PFSK-1 (cell line): Measurements from ENCODE around the gene ST8SIA6.

Experiments used
- FOXP2 ChIP-seq: optimal IDR thresholded peaks from 2 replicates; pipeline ENCODE3; 2011; ENCODE audit warnings: borderline replicate concordance, control low read depth, inconsistent platforms; ENCODE audit not compliant: insufficient read depth; ENCODE audit errors: extremely low read length, extremely low read depth
- POLR2AphosphoS5 ChIP-seq: IDR thresholded peaks from 2 replicates; pipeline ENCODE4 v1.6.1; 2012; ENCODE audit warnings: low read depth, mild to moderate bottlenecking, control low read depth, low read length, moderate library complexity
- TAF1 ChIP-seq: IDR thresholded peaks from 2 replicates; pipeline ENCODE4 v1.6.1; 2012; ENCODE audit warnings: low read length, control low read depth, borderline replicate concordance; ENCODE audit not compliant: insufficient read depth
- TF ChIP-seq, protein P1 (sequence below), 2 experiments: IDR thresholded peaks; 2 replicates each; pipeline versions ENCODE4 v1.6.1 to v1.8.0; 2011 to 2012; ENCODE audit warnings: low read depth in 2 of 2, low read length in 2 of 2, control low read depth in 1 of 2, inconsistent platforms in 1 of 2, mild to moderate bottlenecking in 1 of 2, moderate library complexity in 1 of 2; ENCODE audit not compliant: insufficient read depth in 1 of 2

DNA sequence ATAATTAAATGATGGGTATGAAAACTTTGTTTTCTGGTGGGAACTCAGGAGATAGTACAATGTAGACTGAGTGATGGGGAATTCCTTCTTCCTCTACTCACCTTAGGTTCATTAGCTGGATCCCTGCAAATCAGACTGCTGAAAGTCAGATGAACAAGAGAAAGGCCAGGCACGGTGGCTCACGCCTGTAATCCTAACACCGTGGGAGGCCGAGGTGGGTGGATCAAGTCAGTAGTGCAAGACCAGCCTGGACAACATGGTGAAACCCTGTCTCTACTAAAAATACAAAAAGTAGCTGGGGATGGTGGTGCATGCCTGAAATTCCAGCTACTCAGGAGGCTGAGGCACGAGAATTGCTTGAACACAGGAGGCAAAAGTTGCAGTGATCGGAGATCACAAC is 28.7 kb upstream of the ST8SIA6 start:
- TF ChIP-seq TAF1: no peak
- TF ChIP-seq FOXP2: no peak
- TF ChIP-seq POLR2AphosphoS5: no peak
- TF ChIP-seq, protein P1, sequence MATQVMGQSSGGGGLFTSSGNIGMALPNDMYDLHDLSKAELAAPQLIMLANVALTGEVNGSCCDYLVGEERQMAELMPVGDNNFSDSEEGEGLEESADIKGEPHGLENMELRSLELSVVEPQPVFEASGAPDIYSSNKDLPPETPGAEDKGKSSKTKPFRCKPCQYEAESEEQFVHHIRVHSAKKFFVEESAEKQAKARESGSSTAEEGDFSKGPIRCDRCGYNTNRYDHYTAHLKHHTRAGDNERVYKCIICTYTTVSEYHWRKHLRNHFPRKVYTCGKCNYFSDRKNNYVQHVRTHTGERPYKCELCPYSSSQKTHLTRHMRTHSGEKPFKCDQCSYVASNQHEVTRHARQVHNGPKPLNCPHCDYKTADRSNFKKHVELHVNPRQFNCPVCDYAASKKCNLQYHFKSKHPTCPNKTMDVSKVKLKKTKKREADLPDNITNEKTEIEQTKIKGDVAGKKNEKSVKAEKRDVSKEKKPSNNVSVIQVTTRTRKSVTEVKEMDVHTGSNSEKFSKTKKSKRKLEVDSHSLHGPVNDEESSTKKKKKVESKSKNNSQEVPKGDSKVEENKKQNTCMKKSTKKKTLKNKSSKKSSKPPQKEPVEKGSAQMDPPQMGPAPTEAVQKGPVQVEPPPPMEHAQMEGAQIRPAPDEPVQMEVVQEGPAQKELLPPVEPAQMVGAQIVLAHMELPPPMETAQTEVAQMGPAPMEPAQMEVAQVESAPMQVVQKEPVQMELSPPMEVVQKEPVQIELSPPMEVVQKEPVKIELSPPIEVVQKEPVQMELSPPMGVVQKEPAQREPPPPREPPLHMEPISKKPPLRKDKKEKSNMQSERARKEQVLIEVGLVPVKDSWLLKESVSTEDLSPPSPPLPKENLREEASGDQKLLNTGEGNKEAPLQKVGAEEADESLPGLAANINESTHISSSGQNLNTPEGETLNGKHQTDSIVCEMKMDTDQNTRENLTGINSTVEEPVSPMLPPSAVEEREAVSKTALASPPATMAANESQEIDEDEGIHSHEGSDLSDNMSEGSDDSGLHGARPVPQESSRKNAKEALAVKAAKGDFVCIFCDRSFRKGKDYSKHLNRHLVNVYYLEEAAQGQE (IDR thresholded peaks at IDR 0.05; ENCODE audit: insufficient read depth in 1 of 2, low read depth in 2 of 2, low read length in 2 of 2): no peak
